ENCODE results near the gene LIAS. TPM values are rescaled to one million over a fixed set of nuclear protein-coding genes. Genes with fewer than 3 reads are reported as not detected.
A peak's percentile ranks its signal among the peaks of the same experiment; 100 is the strongest.

LIAS gene
- total RNA-seq, 1 donor from 2014 or later: 17.0 TPM

- TF ChIP-seq CTCF (IDR thresholded peaks at IDR 0.05; ENCODE audit: unreplicated experiment): no peak
- Mint-ChIP-seq H3K36me3 (ENCODE audit: insufficient read depth) (peaks cover 34% of the 10 kb centered on the region), H3K27me3 (no peaks in the 10 kb centered on the region), H3K4me1 (ENCODE audit: low read depth) (peaks cover 24% of the 10 kb centered on the region), H3K9me3 (ENCODE audit: low read depth) (no peaks in the 10 kb centered on the region), H3K27ac (peak overlapping the region; percentile 78), H3K4me3 (ENCODE audit: low read depth) (no peak overlapping the region)
- no peak for DNase-seq (ENCODE audit: low spot score, unreplicated experiment)
Measured at GRCh38 chr4:39450618-39451017, 8.2 kb upstream of the LIAS start.

- Mint-ChIP-seq H3K36me3 (ENCODE audit: insufficient read depth) (peaks cover 38% of the 10 kb centered on the region), H3K4me1 (ENCODE audit: low read depth) (peaks cover 26% of the 10 kb centered on the region), H3K27ac (peak overlapping the region; percentile 78), H3K27me3 (no peaks in the 10 kb centered on the region), H3K4me3 (ENCODE audit: low read depth) (no peak overlapping the region), H3K9me3 (ENCODE audit: low read depth) (no peaks in the 10 kb centered on the region)
- no peak for DNase-seq (ENCODE audit: low spot score, unreplicated experiment)
- TF ChIP-seq CTCF (IDR thresholded peaks at IDR 0.05; ENCODE audit: unreplicated experiment): no peak
Measured at GRCh38 chr4:39451423-39452023, 7.3 kb upstream of the LIAS start.

GRCh38 chr4:39452153-39452859 lies 6.5 kb upstream of the LIAS start:
- TF ChIP-seq CTCF (IDR thresholded peaks at IDR 0.05; ENCODE audit: unreplicated experiment): no peak
- Mint-ChIP-seq H3K27ac (peak overlapping the region; percentile 25), H3K4me3 (ENCODE audit: low read depth) (no peak overlapping the region), H3K9me3 (ENCODE audit: low read depth) (no peaks in the 10 kb centered on the region), H3K27me3 (no peaks in the 10 kb centered on the region), H3K4me1 (ENCODE audit: low read depth) (peaks cover 34% of the 10 kb centered on the region), H3K36me3 (ENCODE audit: insufficient read depth) (peaks cover 45% of the 10 kb centered on the region)
- DNase-seq (ENCODE audit: low spot score, unreplicated experiment): no peak

GRCh38 chr4:39452860-39453587 lies 5.8 kb upstream of the LIAS start:
- H3K27ac Mint-ChIP-seq: peak overlapping the region; percentile 78
- H3K9me3 Mint-ChIP-seq (ENCODE audit: low read depth): no peaks in the 10 kb centered on the region
- no peak for TF ChIP-seq CTCF (IDR thresholded peaks at IDR 0.05; ENCODE audit: unreplicated experiment)
- H3K4me3 Mint-ChIP-seq (ENCODE audit: low read depth): no peak overlapping the region
- peaks cover 40% of the 10 kb centered on the region for H3K4me1 Mint-ChIP-seq (ENCODE audit: low read depth)
- no peaks in the 10 kb centered on the region for H3K27me3 Mint-ChIP-seq
- no peak for DNase-seq (ENCODE audit: low spot score, unreplicated experiment)
- H3K36me3 Mint-ChIP-seq (ENCODE audit: insufficient read depth): peaks cover 48% of the 10 kb centered on the region

- Mint-ChIP-seq H3K36me3 (ENCODE audit: insufficient read depth) (peaks cover 50% of the 10 kb centered on the region), H3K4me3 (ENCODE audit: low read depth) (no peak overlapping the region), H3K27me3 (no peaks in the 10 kb centered on the region), H3K9me3 (ENCODE audit: low read depth) (no peaks in the 10 kb centered on the region), H3K4me1 (ENCODE audit: low read depth) (peaks cover 42% of the 10 kb centered on the region), H3K27ac (no peak overlapping the region)
- no peak for TF ChIP-seq CTCF (IDR thresholded peaks at IDR 0.05; ENCODE audit: unreplicated experiment)
- DNase-seq (ENCODE audit: low spot score, unreplicated experiment): no peak
Measured at GRCh38 chr4:39453738-39454137, 5.1 kb upstream of the LIAS start.
